ENCODE results near the gene WNT11. TPM values are rescaled to one million over a fixed set of nuclear protein-coding genes. Genes with fewer than 3 reads are reported as not detected.

Gene WNT11
- total RNA-seq, 2 experiments from 2014 or later = not detected

DNA sequence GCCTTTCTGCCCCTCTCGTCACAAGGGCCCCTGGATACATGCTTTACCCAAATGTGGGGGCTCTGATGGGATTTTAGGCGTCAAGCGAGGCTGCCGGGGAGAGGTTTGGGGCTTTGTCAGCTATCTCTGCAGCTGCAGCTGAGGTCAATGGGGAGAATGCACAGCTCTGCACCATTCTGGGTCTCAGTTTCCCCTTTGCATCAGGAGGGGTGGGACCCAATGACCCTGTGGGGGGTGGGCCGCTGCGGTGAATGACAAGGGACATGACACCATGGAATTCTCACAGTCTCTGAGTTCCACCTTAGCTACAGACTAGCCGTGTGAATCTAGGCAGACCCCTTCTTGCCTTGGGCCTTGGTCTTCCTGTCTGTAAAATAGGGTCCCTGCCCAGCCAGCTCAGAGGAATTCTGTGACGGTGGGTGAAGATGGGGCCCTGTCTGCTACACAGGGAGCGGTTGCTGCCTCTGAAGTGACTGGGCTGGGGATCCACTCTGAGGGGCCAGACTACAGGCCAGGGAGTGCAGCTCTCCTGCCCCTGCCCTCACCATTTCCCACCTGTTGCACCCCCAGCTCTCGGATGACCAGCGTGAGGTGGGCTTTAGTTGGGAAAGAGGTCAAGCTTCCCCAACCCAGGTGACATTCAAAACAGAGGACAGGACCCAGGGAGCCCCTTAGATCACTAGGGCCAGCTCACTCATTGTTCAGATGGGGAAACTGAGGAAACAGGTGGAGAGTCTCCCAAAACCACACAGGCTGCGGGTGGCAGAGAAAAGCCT, 35.9 kb upstream of the WNT11 start:
- H3K27ac Mint-ChIP-seq = no peak overlapping the region
- no peak overlapping the region for H3K4me3 Mint-ChIP-seq
- no peaks in the 10 kb centered on the region for H3K36me3 Mint-ChIP-seq
- no peaks in the 10 kb centered on the region for H3K4me1 Mint-ChIP-seq
- no peaks in the 10 kb centered on the region for H3K9me3 Mint-ChIP-seq
- H3K27me3 Mint-ChIP-seq = no peaks in the 10 kb centered on the region
- DNase-seq = no peak

DNA sequence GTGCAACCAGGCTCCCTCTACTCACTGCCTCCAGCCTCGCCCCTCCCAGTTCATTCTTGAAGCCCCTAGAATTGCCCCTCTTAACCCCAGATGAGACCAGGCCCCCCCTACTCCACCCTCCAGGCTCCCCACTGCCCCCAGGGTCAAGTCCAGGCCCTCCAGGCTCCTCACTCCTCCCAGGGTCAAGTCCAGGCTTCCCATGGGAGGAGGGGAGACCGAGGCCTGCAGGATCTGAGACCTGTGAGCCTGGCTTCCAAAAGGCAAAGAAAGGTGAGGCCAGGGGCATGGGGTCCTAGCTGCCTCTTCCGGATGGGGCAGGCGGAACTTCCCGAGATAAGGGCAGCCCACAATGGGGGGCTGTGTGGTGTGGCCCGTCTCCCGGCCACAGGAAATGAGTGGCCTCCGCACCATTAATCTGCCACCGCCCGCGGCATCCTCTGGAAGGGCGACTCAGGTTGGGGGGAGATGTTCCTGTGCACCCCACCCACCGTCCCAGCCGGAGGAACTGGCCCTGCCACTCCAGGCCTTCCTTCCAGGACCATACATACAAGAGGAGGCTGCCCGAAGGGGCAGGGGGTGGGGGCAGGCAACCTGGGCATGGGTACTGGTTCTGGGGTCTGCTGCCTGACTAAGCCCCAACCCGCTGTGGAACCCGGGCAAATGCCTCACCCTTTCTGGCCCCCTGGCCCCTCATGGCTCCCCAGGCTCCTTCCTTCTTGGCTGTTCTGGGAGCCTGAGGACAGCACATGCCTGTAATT, 35.1 kb upstream of the WNT11 start:
- Mint-ChIP-seq H3K27ac (no peak overlapping the region), H3K9me3 (no peaks in the 10 kb centered on the region)

DNA sequence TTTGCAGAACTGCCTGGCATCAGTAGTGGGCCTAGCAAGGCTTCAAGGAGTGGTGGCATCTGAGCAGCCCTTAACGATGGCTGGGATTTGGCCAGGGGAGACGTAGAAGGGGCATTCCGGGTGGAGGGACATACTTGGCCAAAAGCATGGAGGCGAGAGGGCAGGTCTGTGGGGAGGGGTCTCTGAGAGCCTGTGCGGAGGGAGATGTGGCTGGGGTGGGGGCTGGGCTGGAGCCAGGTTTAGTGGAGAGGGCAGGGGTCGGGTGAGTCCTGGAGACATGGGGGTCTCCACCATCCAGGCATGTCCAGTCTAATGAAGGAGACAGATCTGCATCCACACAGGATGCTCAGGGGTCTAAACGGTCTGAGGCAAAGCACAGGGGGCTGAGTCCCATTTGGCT, 34.4 kb upstream of the WNT11 start:
- H3K4me3 Mint-ChIP-seq = no peak overlapping the region

More for the DNA sequence above, 35.1 kb upstream of the WNT11 start:
- Mint-ChIP-seq H3K36me3 (no peaks in the 10 kb centered on the region), H3K27me3 (no peaks in the 10 kb centered on the region), H3K4me3 (no peak overlapping the region), H3K4me1 (peaks cover 5% of the 10 kb centered on the region)
- no peak for DNase-seq

DNA sequence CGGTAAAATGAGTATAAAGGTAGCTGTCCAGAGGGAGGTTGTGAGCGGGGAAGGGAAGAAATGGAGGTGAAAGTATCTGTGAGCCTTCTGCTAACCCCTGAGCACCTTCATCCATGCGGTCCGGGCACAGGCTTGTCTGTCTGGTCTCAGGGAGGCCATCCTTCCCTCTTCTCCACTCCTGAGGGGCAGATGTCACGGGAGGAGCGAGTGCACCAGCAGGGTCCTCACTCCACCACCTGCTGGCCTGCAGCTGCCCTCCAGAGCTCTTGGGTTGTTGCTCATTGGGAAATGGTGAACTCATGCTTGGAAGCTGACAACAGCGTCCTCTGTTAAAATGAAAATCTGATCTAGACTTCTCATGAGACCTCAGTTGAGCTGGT, 33.8 kb upstream of the WNT11 start:
- Mint-ChIP-seq H3K27ac (no peak overlapping the region), H3K9me3 (peaks cover 5% of the 10 kb centered on the region), H3K27me3 (peaks cover 10% of the 10 kb centered on the region), H3K4me1 (peaks cover 16% of the 10 kb centered on the region), H3K36me3 (peaks cover 6% of the 10 kb centered on the region), H3K4me3 (no peak overlapping the region)
- DNase-seq = no peak

More for the DNA sequence above, 34.4 kb upstream of the WNT11 start:
- Mint-ChIP-seq H3K27ac (no peak overlapping the region), H3K9me3 (peaks cover 1% of the 10 kb centered on the region), H3K36me3 (peaks cover 1% of the 10 kb centered on the region), H3K4me1 (peaks cover 11% of the 10 kb centered on the region), H3K27me3 (peaks cover 5% of the 10 kb centered on the region)
- no peak for DNase-seq

DNA sequence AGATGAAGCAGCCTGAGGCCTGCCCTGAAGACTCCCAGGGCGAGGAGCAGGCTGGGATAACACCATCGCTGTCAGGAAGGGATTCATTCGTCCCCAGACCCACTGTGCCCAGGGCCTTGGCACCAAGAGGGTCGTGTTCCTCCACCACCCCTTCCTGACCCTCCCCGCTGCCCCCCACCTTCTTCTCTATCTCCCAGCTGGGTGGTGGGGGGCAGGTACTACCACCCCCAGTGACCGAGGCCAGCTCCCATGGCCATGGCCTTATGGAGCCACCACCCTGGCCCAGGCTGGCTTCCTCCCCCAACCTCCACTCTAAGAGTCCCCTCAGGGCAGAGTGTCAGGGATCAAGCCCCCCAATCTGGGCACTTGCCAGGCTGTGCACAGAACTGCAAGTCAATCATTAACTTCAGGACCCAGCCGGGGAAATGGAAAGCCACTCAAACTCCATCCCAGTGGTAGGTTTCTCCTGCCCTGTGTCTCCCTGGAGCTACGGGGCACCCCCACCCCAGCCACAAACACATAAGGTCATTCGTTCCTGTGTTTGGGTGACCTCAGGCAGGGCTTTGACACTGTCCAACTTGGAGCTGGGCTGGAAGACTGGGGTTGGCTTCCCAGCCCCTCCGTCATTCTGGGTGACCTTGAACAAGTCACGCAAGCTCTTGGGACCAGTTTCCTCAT, 33.3 kb upstream of the WNT11 start:
- Mint-ChIP-seq H3K36me3 (peaks cover 6% of the 10 kb centered on the region), H3K27ac (no peak overlapping the region), H3K4me3 (no peak overlapping the region), H3K27me3 (peaks cover 11% of the 10 kb centered on the region), H3K4me1 (peaks cover 17% of the 10 kb centered on the region), H3K9me3 (peaks cover 5% of the 10 kb centered on the region)
- DNase-seq = no peak

DNA sequence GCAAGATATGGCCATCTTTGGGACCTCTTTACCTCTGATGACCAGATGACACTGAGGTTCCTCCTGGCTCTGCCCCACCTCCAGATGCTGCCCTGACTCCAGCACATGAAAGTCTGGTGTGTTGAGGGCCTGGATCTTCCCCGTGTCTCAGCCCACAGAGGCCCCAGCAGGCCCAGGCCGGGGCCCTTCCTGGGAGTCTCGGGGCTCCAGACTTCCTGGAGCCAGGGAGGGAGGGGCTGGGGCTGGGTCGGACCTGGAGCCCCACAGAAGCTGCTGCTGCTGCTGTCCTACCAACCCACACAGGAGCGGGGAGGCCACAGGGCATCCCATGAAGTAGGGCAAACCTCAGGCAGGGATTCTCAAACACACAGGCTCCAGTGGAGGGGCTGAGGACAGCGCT, 32.2 kb upstream of the WNT11 start:
- DNase-seq = no peak
- Mint-ChIP-seq H3K27me3 (peaks cover 11% of the 10 kb centered on the region), H3K9me3 (peaks cover 5% of the 10 kb centered on the region), H3K27ac (no peak overlapping the region), H3K36me3 (peaks cover 6% of the 10 kb centered on the region), H3K4me1 (peaks cover 27% of the 10 kb centered on the region), H3K4me3 (no peak overlapping the region)

DNA sequence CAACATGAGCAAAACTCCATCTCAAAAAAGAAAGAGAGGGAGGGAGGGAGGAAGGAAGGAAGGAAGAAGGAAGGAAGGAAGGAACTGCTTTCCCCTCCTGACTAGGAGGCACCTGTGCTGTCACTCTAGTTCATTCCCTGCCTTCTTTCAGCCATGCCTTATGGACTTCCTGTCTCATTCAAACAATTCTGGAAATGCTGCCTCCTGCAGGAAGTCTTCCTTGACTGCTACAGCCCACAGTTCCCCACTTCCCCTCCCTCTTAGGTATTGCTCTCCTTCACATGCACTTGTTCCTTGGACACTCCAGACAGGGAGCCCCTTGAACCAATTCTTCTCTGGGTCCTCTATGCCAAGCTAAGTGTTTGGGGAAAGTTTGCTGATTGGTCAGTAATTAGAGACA, 31.6 kb upstream of the WNT11 start:
- Mint-ChIP-seq H3K4me1 (peaks cover 32% of the 10 kb centered on the region), H3K27ac (no peak overlapping the region), H3K9me3 (peaks cover 5% of the 10 kb centered on the region), H3K36me3 (peaks cover 6% of the 10 kb centered on the region), H3K27me3 (peaks cover 11% of the 10 kb centered on the region), H3K4me3 (no peak overlapping the region)
- no peak for DNase-seq

DNA sequence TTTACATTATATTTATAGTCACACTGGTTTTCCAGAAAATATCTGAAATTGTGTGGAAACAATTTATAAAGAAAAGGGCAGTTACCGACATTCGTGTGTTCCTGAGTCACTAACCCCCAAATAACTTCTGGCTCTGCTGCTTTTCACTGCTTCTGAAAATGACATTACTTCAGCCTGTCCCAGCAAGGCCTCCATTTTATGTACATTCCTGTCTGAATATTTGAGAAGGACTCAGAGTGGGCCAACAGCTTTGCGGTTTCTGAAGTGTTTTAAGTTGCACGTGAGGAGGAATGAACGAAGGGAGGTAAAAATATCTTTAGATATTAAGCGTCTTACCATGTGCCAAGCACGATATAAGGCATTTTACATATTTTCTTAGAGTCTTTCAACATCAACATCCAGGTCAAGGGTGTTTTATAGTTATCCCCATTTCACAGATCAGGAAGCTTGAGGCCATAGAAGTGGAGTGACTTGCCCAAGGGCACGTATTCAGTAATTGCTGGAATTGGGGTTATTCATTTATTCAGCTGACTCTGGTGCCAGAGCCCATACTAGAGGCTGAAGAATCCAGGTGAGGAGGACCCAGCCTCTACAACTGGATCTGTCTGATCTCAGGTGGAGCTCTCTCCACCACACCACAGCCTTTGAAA, 30.8 kb upstream of the WNT11 start:
- Mint-ChIP-seq H3K9me3 (peaks cover 5% of the 10 kb centered on the region), H3K27ac (no peak overlapping the region)

DNA sequence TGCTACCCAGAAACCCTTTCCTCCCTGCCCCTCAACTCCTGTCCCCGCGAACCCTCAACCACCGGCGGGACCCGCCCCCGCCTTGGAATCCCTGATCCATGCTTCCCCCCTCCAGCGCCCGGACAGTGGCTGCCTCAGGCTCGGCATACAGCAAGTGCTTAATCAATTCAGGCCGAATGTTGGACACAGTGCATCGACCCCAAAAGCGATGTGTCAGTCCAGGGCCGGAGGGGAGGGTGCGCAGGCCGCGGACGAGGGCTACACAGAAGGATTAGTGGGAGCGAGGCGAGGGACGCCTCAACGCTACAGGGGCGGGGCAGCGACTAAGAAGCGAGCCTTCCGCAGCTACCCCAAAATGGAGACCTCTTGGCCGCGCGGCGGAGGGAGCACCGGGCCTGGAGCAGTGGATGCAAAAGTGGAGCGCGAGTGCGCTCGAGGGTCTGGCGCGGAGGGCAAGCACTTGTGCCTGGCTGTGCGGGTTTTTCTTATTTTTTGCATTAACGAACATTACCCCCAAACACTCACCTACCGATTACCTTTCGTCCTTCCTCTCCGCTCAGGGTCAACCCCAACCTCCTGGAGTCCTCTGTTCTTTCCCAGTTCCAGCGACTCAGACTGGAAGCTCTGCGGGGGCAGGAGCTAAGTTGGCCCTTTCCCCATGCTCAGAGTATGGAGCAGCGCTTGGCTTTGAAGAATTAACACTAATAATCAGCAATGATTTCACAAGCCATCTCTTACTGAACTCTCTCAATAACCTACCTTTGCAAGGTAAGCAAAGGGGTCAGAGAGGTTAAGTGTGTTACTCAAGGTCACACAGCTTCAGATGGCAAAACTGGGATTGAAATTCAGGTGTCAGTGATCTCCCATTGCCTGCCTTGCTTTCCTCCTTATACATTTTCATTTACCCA, 30.0 kb upstream of the WNT11 start:
- Mint-ChIP-seq H3K27ac (peak overlapping the region; percentile 91), H3K27me3 (peaks cover 11% of the 10 kb centered on the region), H3K4me1 (peaks cover 46% of the 10 kb centered on the region), H3K36me3 (peaks cover 6% of the 10 kb centered on the region), H3K9me3 (peaks cover 5% of the 10 kb centered on the region), H3K4me3 (peak overlapping the region; percentile 95)
- peak; percentile 71 for DNase-seq

More for the DNA sequence above, 30.8 kb upstream of the WNT11 start:
- peak overlapping the region; percentile 95 for H3K4me3 Mint-ChIP-seq
- H3K27me3 Mint-ChIP-seq = peaks cover 11% of the 10 kb centered on the region
- DNase-seq = no peak
- H3K36me3 Mint-ChIP-seq = peaks cover 6% of the 10 kb centered on the region
- peaks cover 38% of the 10 kb centered on the region for H3K4me1 Mint-ChIP-seq

DNA sequence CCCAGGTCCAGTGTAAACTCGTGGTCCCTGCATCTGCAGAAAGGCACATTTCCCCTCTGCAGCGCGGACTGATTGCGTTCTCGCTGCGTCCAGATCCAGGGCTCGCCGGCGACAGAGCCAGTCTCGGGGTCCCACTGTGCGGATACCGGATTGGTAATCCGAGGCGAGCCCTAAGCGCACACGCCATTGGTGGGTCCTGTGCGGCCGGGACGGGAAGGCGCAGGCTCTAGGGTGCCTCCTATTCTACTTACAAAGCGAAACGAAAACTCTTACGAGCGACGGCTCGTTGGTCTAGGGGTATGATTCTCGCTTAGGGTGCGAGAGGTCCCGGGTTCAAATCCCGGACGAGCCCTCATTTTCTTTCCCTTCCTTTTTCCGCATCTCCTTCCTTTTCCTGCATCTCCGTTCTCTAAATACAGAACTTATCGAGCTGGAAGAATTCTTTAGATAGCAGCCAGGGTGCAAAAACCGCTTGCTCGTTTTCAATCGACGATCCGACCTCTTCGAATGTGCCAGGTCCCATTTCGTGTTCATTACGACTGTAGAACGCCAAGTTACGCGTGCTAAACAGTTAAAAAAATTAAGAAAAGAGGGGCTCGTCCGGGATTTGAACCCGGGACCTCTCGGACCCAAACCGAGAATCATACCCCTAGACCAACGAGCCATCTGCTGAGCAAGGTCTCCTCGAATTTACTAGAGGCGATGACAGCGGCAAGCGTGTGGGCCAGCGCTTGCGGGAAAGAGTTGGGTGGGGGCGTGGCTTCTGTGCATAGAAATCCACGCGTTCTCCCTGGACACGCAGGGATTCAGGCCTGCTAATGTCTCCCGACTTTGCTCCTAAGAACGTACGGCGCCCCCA, 29.2 kb upstream of the WNT11 start:
- Mint-ChIP-seq H3K4me3 (peak overlapping the region; percentile 95), H3K27me3 (peaks cover 11% of the 10 kb centered on the region), H3K27ac (peak overlapping the region; percentile 91), H3K36me3 (peaks cover 6% of the 10 kb centered on the region), H3K4me1 (peaks cover 50% of the 10 kb centered on the region), H3K9me3 (peaks cover 5% of the 10 kb centered on the region)
- peak; percentile 92 for DNase-seq

DNA sequence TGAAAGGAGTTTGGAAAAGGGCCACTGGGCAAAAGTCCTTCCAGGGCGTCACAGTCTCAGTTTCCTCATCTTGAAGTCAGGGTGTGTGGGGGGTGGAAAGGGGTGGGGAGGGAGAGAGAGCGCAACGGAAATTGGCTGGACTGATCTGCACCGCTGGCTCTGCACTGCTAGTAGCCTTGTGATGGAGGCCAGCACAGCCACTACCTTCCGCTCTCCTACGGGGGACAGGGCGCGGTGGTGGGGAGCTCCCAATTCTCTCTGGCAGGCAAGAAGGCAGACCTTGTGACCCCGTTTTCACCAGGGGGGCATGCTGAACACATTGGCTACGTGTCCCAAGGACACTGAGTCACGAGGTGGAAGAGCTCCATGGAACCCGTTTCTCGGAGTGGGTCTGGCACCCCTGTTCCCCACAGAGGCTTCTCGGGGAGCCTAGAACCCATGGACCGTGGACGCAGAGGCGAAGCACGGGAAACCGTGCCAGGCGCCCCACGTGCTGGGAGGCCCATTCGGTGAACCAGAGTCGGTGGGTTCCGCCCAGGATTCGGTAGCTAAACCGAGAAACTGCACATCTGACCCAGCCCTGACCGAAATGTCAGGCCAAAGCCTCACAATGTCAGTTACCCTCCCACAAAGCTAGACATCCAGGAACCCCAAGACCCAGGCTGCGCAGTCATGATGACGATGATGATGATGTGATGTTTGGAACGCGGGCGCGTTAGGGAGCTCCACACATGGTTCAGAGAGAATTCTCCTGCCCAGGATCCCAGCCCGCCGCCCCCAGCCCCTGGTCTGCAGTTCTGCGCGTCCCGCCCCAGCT, 28.3 kb upstream of the WNT11 start:
- peaks cover 50% of the 10 kb centered on the region for H3K4me1 Mint-ChIP-seq
- H3K4me3 Mint-ChIP-seq = peak overlapping the region; percentile 95

DNA sequence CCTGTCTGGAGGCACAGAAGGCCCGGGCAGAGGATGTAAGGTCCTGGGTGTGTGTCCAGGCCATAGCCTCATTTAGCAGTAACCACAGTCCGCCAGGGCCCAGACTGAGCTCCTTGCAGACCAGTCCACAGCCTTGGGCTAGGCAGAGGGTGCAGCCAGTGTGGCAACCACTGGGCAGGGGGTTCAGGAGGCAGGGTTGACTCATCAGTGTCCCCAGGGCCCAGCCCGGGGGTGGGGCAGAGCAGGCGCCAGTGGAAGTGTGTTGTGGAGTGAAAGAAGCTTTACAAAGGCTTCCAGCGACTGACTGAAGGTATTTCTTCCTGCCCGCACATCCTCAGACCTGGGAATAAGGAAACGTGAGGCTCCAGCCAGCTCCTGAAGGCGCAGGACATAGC, 27.7 kb upstream of the WNT11 start:
- no peak for DNase-seq
- Mint-ChIP-seq H3K27me3 (peaks cover 11% of the 10 kb centered on the region), H3K9me3 (peaks cover 5% of the 10 kb centered on the region), H3K4me3 (peak overlapping the region; percentile 95), H3K4me1 (peaks cover 50% of the 10 kb centered on the region), H3K36me3 (peaks cover 6% of the 10 kb centered on the region), H3K27ac (no peak overlapping the region)

More for the DNA sequence above, 28.3 kb upstream of the WNT11 start:
- Mint-ChIP-seq H3K27ac (peak overlapping the region; percentile 91), H3K36me3 (peaks cover 6% of the 10 kb centered on the region), H3K9me3 (peaks cover 5% of the 10 kb centered on the region), H3K27me3 (peaks cover 11% of the 10 kb centered on the region)
- DNase-seq = no peak

Data from activated naive CD8-positive, alpha-beta T cell treated with anti-CD3 and anti-CD28 coated beads for 36 hours (primary cell).